ENCODE measurements around the gene HS6ST1. TPM values are rescaled to one million over a fixed set of nuclear protein-coding genes. Genes with fewer than 3 reads are reported as not detected.

Gene HS6ST1
- total and polyA plus RNA-seq, 2 of the 4 experiments (the other 2 are of a cell fraction) = 29.9 to 36.9 TPM

DNA sequence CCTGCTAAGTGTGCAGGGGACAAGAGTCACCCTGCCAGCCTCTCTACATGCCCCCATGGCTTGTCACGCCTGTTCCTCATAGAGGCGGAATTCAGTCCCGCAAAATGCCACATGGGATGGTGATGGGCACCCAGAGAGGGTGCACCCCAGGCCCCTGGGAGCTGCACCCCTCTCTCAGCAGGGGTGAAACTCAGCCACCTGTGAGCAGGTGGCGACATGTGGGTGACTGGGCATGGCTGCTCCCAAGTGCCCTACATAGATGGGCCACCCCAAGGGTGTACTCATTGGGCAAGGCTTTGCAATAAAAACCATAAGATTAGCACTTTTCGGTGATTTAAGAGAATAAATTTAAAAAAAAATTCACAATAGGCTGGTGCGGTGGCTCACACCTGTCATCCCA lies 6.3 kb downstream of the HS6ST1 start:
- H3K4me3 ChIP-seq (ENCODE audit: insufficient read depth, low read depth, low read length) = no peak overlapping the region
- H2AK5ac ChIP-seq (ENCODE audit: low read depth, low read length) = no peak overlapping the region
- H3K4me1 ChIP-seq (ENCODE audit: control insufficient read depth, insufficient read depth, low read length) = peaks cover 71% of the 10 kb centered on the region
- no TSS peak for BruUV-seq (replicated peaks)
- ATAC-seq (ENCODE audit: low read depth) (no peak), DNase-seq (no peak)
- H3K9me1 ChIP-seq (ENCODE audit: insufficient read depth, low read length) = peaks cover 56% of the 10 kb centered on the region
- no peak overlapping the region for H3K4ac ChIP-seq (ENCODE audit: low read depth, low read length)
- H2BK5ac ChIP-seq (ENCODE audit: low read depth, low read length, poor library complexity, severe bottlenecking) = no peak overlapping the region
- H2BK20ac ChIP-seq (ENCODE audit: low read depth, low read length) = no peak overlapping the region
- H2BK120ac ChIP-seq (ENCODE audit: low read depth, low read length) = no peak overlapping the region
- ChIA-PET CTCF (interaction anchor here (0.9 kb wide), 1 partner anchor 20 kb away, joined by 4 read pairs; no protein-coding TSS in a partner anchor), POLR2A (ENCODE audit: unreplicated experiment) (interaction anchor here (1.0 kb wide), 1 partner anchor 249 kb away, joined by 3 read pairs; no protein-coding TSS in a partner anchor)
- H4K20me1 ChIP-seq (ENCODE audit: insufficient read depth, low read length) = peaks cover 99% of the 10 kb centered on the region
- H2AFZ ChIP-seq (replicated peaks; ENCODE audit: low read length, poor library complexity) = no peak overlapping the region
- no peak overlapping the region for H3K27ac ChIP-seq (ENCODE audit: insufficient read depth, low read length)
- intact Hi-C loops (cut with micrococcal nuclease) = loop anchor here (10.0 kb wide), 1 partner anchor 248 kb away; no protein-coding TSS in a partner anchor
- H3K4me2 ChIP-seq (ENCODE audit: low read depth, low read length) = no peak overlapping the region
- peaks cover 22 to 97% of the 10 kb centered on the region in 2 experiments for H3K79me1 ChIP-seq (ENCODE audit: low read depth in 1 of 2, low read length in 2 of 2)
- H3K14ac ChIP-seq (replicated peaks; ENCODE audit: low read depth, low read length) = no peak overlapping the region
- H2BK15ac ChIP-seq (ENCODE audit: low read depth, low read length) = no peak overlapping the region
- no peak overlapping the region for H3K9ac ChIP-seq (ENCODE audit: low read depth, low read length)
- no peak for TF ChIP-seq MAZ (IDR thresholded peaks at IDR 0.05; ENCODE audit: borderline replicate concordance, low read depth, low read length)
- no peak for TF ChIP-seq BHLHE40 (IDR thresholded peaks at IDR 0.05; ENCODE audit: low read depth, low read length)
- TF ChIP-seq CTCF (conservative IDR thresholded peaks at IDR 0.05; ENCODE audit: low read depth, low read length) = no peak
- TF ChIP-seq RCOR1 (IDR thresholded peaks at IDR 0.05; ENCODE audit: insufficient replicate concordance, low read length) = no peak
- TF ChIP-seq, protein P1, sequence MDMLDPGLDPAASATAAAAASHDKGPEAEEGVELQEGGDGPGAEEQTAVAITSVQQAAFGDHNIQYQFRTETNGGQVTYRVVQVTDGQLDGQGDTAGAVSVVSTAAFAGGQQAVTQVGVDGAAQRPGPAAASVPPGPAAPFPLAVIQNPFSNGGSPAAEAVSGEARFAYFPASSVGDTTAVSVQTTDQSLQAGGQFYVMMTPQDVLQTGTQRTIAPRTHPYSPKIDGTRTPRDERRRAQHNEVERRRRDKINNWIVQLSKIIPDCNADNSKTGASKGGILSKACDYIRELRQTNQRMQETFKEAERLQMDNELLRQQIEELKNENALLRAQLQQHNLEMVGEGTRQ (IDR thresholded peaks at IDR 0.05; ENCODE audit: low read depth, low read length) = no peak
- no peak for TF ChIP-seq POLR2A (IDR thresholded peaks at IDR 0.05; ENCODE audit: low read depth, low read length)
- TF ChIP-seq MXI1 (IDR thresholded peaks at IDR 0.05; ENCODE audit: borderline replicate concordance, low read depth, low read length) = no peak
- TF ChIP-seq RFX5 (IDR thresholded peaks at IDR 0.05; ENCODE audit: low read depth, low read length) = no peak
- TF ChIP-seq CHD1 (IDR thresholded peaks at IDR 0.05; ENCODE audit: low read depth, low read length) = no peak
- TF ChIP-seq NFE2L2 (IDR thresholded peaks at IDR 0.05; ENCODE audit: low read depth, low read length) = no peak
- no peak for TF ChIP-seq SMC3 (IDR thresholded peaks at IDR 0.05; ENCODE audit: low read depth, low read length)
- no peak for TF ChIP-seq ELK1 (IDR thresholded peaks at IDR 0.05; ENCODE audit: borderline replicate concordance, low read depth, low read length)
- no peak for TF ChIP-seq FOS (IDR thresholded peaks at IDR 0.05; ENCODE audit: low read depth, low read length)
- TF ChIP-seq RAD21 (IDR thresholded peaks at IDR 0.05; ENCODE audit: low read length) = no peak
- TF ChIP-seq MAFK (IDR thresholded peaks at IDR 0.05; ENCODE audit: low read depth, low read length) = no peak
- no peak for TF ChIP-seq CEBPB (IDR thresholded peaks at IDR 0.05; ENCODE audit: low read depth, low read length)
- in situ Hi-C loops (cut with MboI; ENCODE audit: low sequenced_read_pairs) = loop anchor here (25.0 kb wide), 1 partner anchor 425 kb away; the partner anchor contains the start of gene AMMECR1L
- H2AK9ac ChIP-seq (replicated peaks; ENCODE audit: low read depth, low read length, poor library complexity) = no peak overlapping the region
- dilution Hi-C loops (cut with HindIII; ENCODE audit: low sequenced_read_pairs, unreplicated experiment) = no loop called here
- H4K5ac ChIP-seq (ENCODE audit: low read depth, low read length) = no peak overlapping the region
- no peak overlapping the region for H3K56ac ChIP-seq (ENCODE audit: extremely low read depth, insufficient read depth, low read length)
- no peaks in the 10 kb centered on the region for H3K27me3 ChIP-seq (ENCODE audit: control insufficient read depth, insufficient read depth, low read length)
- no peak overlapping the region for H4K91ac ChIP-seq (ENCODE audit: insufficient read depth, low read depth, low read length)
- H3K18ac ChIP-seq (ENCODE audit: low read depth, low read length) = no peak overlapping the region
- peaks cover 56% of the 10 kb centered on the region for H3K36me3 ChIP-seq (ENCODE audit: control insufficient read depth, insufficient read depth, low read length)
- no peaks in the 10 kb centered on the region for H3K9me3 ChIP-seq (ENCODE audit: control insufficient read depth, insufficient read depth, low read length)
- no peak overlapping the region for H4K8ac ChIP-seq (ENCODE audit: low read depth in 2 of 2, low read length in 2 of 2)
- no peak overlapping the region for H3K23ac ChIP-seq (ENCODE audit: low read depth, low read length)
- WGBS, 2 experiments (ENCODE audit: extremely low coverage in 2 of 2, insufficient read length in 1 of 2) = 100% methylated on average over 1 of the region's 6 CpGs; no CpG with 5 or more reads in 1 of the 2 experiments

All from IMR-90 (cell line).